ENCODE results near the gene HTR4. TPM values are rescaled to one million over a fixed set of nuclear protein-coding genes. Genes with fewer than 3 reads are reported as not detected.

Gene HTR4
- total and polyA plus RNA-seq, 5 donors, result 1.3 to 9.1 (median 8.2) TPM

DNA sequence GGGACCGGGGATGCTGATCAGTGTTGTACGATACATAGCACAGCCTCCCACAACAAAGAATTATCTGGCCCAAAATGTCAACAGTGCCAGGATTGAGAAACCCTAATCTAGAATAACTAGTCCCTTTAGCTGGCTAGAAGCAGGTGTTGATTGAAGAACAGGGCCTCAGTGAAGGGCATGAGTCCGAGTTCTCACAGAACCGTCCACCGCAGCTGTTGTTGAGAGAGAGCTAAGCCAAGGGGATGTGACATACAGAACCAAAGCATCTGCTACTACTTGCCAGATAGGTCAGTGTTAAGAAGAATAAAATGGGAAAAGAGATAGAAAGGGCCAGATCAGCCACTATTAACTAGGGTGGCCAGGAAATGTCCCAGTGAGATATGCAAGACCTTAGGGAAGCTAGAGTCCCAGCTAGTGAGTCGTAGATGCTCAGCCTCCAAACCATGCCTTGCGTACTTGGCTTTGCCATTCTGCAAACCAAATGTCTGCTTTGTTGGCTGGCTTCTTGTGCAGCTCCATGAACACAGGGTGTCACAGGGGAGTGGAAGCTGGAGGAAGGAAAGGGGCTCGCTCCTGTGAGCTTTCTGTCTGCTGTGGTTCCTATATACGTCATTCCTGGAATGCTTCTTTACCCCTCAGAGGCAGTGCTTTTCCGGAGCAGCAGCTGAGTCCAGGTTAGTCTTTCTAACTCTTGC is 201.7 kb downstream of the HTR4 start:
- Histone ChIP-seq H3K27me3 (ENCODE audit: control insufficient read depth, insufficient read depth) (no peaks in the 10 kb centered on the region), H3K9me3 (ENCODE audit: control insufficient read depth, low read length) (no peaks in the 10 kb centered on the region), H3K4me1 (ENCODE audit: control insufficient read depth, insufficient read depth, low read length) (no peaks in the 10 kb centered on the region), H3K27ac (ENCODE audit: low read length) (peak overlapping the region; percentile 94), H3K4me3 (ENCODE audit: low read length) (no peak overlapping the region)
- ATAC-seq (peak; percentile 79 to 87), DNase-seq (peak; percentile 59 to 76 (median 71))
- intact Hi-C loops (cut with DNase I), result loop anchor here in 1 of 4 donors (5.0 kb wide), 1 partner anchor 200 kb away; the partner anchor contains the start of gene HTR4
- 43% methylated on average over 10 of the region's 10 CpGs for WGBS

DNA sequence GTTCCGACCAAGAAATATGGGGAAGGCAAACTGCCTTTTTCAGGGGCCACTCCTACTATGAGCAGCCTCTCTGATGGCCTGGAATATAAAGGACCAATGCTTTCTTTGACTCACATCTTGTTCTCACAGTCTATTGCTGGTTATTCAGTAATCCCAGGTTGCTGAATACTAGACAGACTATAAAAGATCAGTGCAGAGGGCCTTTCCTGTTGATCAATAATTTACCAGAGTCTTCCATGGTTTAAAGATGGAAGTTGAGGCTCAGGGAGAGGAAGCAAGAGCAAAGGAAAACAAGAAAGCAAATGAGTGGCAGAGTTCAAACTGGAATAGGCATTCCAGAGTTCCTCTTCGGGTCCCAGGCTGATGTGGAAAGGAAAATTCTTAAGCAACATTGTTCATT is 207.7 kb downstream of the HTR4 start:
- H3K4me3 ChIP-seq (ENCODE audit: low read length), result no peak overlapping the region
- ATAC-seq, result no peak
- H3K27ac ChIP-seq (ENCODE audit: low read length), result no peak overlapping the region
- H3K4me1 ChIP-seq (ENCODE audit: control insufficient read depth, insufficient read depth, low read length), result peaks cover 2% of the 10 kb centered on the region
- no peaks in the 10 kb centered on the region for H3K9me3 ChIP-seq (ENCODE audit: control insufficient read depth, low read length)
- H3K27me3 ChIP-seq (ENCODE audit: control insufficient read depth, insufficient read depth), result no peaks in the 10 kb centered on the region
- no peak for DNase-seq
- intact Hi-C loops (cut with DNase I), result loop anchor here in 1 of 4 donors (10.0 kb wide), 1 partner anchor 588 kb away; no protein-coding TSS in a partner anchor
- 62% methylated on average over 2 of the region's 2 CpGs for WGBS

DNA sequence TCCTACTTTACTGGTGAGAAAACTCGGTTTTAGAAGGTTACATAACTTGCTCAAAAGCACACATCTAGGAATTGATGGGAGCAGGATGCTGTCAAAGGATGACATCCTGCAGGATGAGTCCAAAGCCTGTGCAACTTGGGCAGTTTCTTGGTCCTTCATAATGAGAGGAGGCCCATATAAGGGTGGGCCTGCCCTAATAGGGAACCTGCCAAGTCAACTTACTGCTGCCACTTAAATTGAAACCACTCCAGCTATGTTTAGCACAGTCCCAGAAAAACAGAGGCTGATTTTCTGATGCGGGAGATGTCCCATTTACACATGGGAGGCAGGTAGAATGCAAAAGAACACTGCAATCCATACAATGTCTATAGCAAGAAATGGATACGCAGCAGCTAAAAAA is 208.7 kb downstream of the HTR4 start:
- Histone ChIP-seq H3K4me3 (ENCODE audit: low read length) (no peak overlapping the region), H3K27ac (ENCODE audit: low read length) (no peak overlapping the region), H3K4me1 (ENCODE audit: control insufficient read depth, insufficient read depth, low read length) (peaks cover 2% of the 10 kb centered on the region), H3K9me3 (ENCODE audit: control insufficient read depth, low read length) (no peaks in the 10 kb centered on the region), H3K27me3 (ENCODE audit: control insufficient read depth, insufficient read depth) (no peaks in the 10 kb centered on the region)
- ATAC-seq, result peak in 1 of 2 donors; percentile 32
- DNase-seq, result no peak
- intact Hi-C loops (cut with DNase I), result loop anchor here in 2 of 4 donors (2.0 to 10.0 kb wide), 3 partner anchors 283 to 589 kb away; no protein-coding TSS in a partner anchor
- WGBS, result 68% methylated on average over 3 of the region's 3 CpGs

DNA sequence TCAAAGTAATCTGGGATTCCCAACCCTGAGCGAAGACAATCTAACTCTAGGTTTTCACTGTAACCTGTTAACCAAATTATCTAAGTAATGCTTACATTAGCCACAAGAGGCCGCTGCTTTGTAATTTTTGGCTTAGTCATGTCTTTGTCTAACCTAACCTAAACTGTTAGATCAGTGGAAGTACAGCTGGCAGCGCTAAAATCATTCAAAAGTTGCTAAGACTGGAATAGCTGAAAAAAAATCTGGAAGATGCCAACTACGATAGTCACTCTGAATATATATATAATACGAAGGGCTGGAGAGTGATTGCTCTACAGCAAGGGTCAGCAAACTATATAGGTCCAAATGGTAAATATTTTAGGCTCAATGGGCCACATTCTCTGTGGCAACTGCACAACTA is 210.3 kb downstream of the HTR4 start:
- DNase-seq, result no peak
- WGBS, result 16% methylated on average over 5 of the region's 5 CpGs
- no peaks in the 10 kb centered on the region for H3K27me3 ChIP-seq (ENCODE audit: control insufficient read depth, insufficient read depth)
- intact Hi-C loops (cut with DNase I), result loop anchor here (2.0 to 10.0 kb wide), 5 partner anchors 283 to 591 kb away; no protein-coding TSS in a partner anchor
- no peak overlapping the region for H3K4me3 ChIP-seq (ENCODE audit: low read length)
- ATAC-seq, result peak; percentile 77 to 84
- peaks cover 2% of the 10 kb centered on the region for H3K4me1 ChIP-seq (ENCODE audit: control insufficient read depth, insufficient read depth, low read length)
- no peaks in the 10 kb centered on the region for H3K9me3 ChIP-seq (ENCODE audit: control insufficient read depth, low read length)
- H3K27ac ChIP-seq (ENCODE audit: low read length), result no peak overlapping the region

DNA sequence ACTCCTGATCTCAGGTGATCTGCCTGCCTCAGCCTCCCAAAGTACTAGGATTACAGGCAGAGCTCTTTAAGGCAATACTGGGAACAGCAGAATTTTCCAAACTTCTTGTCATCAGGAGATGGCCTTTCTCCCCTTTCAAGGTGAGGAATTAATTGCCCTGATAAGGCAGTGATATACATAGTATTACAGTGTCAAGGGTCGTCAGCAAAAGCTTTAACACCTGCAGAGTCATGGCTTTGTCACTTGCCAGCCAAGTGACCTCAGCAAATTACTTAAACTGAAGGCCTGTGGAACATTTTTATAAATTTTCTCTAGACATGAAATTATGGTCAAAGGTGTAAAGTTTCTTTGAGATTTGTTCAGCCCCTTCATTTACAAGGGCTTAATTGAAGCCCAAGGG is 211.1 kb downstream of the HTR4 start:
- WGBS, result 47% methylated on average over 1 of the region's 1 CpG
- H3K27ac ChIP-seq (ENCODE audit: low read length), result no peak overlapping the region
- H3K4me1 ChIP-seq (ENCODE audit: control insufficient read depth, insufficient read depth, low read length), result peaks cover 2% of the 10 kb centered on the region
- no peaks in the 10 kb centered on the region for H3K9me3 ChIP-seq (ENCODE audit: control insufficient read depth, low read length)
- ATAC-seq (no peak), DNase-seq (no peak)
- intact Hi-C loops (cut with DNase I), result loop anchor here in 3 of 4 donors (5.0 to 10.0 kb wide), 3 partner anchors 284 to 592 kb away; no protein-coding TSS in a partner anchor
- H3K27me3 ChIP-seq (ENCODE audit: control insufficient read depth, insufficient read depth), result no peaks in the 10 kb centered on the region
- H3K4me3 ChIP-seq (ENCODE audit: low read length), result no peak overlapping the region

DNA sequence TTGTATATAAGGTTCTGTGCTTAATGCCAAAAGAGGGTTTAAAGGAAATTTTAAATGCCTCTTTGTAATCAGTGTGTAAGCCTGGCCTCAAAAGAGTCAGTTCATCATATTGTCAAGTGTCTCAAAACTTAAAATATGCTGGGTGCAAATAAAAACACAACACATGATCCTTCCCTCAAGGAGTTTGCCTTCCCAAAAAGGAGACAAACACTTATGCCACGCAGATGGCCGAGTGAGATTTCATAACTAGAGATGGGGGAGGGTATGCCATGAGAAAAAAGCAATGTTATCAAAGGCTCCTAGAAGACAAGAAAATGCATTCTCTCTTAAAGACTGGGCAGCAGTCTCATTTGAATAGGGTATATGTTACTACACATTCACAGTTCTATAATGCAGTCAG is 215.4 kb downstream of the HTR4 start:
- Histone ChIP-seq H3K9me3 (ENCODE audit: control insufficient read depth, low read length) (no peaks in the 10 kb centered on the region), H3K4me3 (ENCODE audit: low read length) (no peak overlapping the region), H3K27ac (ENCODE audit: low read length) (no peak overlapping the region), H3K27me3 (ENCODE audit: control insufficient read depth, insufficient read depth) (no peaks in the 10 kb centered on the region), H3K4me1 (ENCODE audit: control insufficient read depth, insufficient read depth, low read length) (no peaks in the 10 kb centered on the region)
- DNase-seq (no peak), ATAC-seq (no peak)
- intact Hi-C loops (cut with DNase I), result no loop called here
- WGBS, result 62% methylated on average over 2 of the region's 2 CpGs

DNA sequence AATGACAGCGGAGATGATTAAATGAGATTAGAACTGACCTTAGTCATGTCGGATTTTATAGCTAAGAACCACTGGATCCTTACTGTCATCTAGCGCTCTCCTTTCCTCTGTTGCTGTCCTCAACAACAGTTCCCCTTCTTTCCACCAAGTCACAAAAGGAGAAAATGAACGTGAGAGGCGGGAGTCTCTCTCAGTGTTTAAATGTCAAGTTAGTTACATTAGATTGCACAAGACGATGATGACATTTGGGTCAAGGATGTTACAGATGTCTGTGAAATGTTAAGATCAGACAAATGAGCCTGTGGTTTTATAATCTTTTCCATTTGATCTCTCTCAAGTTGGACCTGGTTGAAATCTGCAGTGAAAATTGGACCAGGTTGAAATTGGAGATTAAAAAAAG is 217.1 kb downstream of the HTR4 start:
- Histone ChIP-seq H3K4me3 (ENCODE audit: low read length) (no peak overlapping the region), H3K27me3 (ENCODE audit: control insufficient read depth, insufficient read depth) (no peaks in the 10 kb centered on the region), H3K4me1 (ENCODE audit: control insufficient read depth, insufficient read depth, low read length) (no peaks in the 10 kb centered on the region), H3K27ac (ENCODE audit: low read length) (no peak overlapping the region), H3K9me3 (ENCODE audit: control insufficient read depth, low read length) (no peaks in the 10 kb centered on the region)
- WGBS, result 85% methylated on average over 6 of the region's 6 CpGs
- ATAC-seq (no peak), DNase-seq (no peak)
- intact Hi-C loops (cut with DNase I), result no loop called here

DNA sequence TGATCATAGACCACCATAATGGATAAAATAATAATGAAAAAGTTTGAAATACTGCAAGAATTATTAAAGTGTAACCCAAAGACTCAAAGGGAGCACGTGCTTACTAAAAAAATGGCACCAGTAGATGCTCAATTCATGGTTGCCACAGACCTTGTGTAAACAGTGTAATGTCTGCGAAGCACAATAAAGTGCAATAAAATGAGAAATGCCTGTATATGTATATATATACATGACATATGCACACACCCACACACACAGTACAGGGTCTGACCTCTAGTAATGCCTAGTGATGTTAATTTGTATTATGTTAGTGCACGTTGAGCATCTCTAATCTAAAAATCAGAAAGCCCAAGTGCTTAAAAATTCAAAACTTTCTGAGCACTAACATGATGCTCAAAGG is 218.3 kb downstream of the HTR4 start:
- H3K9me3 ChIP-seq (ENCODE audit: control insufficient read depth, low read length), result no peaks in the 10 kb centered on the region
- H3K4me3 ChIP-seq (ENCODE audit: low read length), result no peak overlapping the region
- no peaks in the 10 kb centered on the region for H3K4me1 ChIP-seq (ENCODE audit: control insufficient read depth, insufficient read depth, low read length)
- no peak for ATAC-seq
- H3K27me3 ChIP-seq (ENCODE audit: control insufficient read depth, insufficient read depth), result no peaks in the 10 kb centered on the region
- 95% methylated on average over 3 of the region's 3 CpGs for WGBS
- H3K27ac ChIP-seq (ENCODE audit: low read length), result no peak overlapping the region
- intact Hi-C loops (cut with DNase I), result no loop called here
- no peak for DNase-seq

DNA sequence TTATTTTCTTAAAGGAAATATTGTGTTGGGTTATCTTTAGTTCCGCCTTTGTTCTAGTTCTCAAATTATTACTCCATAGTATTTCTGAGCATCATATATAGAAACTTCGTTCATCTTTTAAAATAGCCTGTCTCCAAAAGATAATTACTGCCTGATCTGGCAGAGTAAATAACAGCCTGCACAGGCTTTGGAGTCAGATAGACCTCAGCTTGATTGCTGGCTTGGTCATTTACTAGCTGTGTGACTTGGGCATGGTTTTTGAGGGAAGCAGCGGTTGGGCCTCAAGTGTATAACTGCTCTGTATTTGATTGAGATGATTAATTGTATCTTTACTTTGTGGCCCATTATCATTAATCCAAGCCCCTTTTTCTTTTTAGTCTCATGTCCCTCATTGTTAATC is 220.5 kb downstream of the HTR4 start:
- 93% methylated on average over 3 of the region's 3 CpGs for WGBS

More for the DNA sequence above, 220.5 kb downstream of the HTR4 start:
- H3K9me3 ChIP-seq (ENCODE audit: control insufficient read depth, low read length), result no peaks in the 10 kb centered on the region
- DNase-seq (no peak), ATAC-seq (no peak)
- no peak overlapping the region for H3K4me3 ChIP-seq (ENCODE audit: low read length)
- H3K4me1 ChIP-seq (ENCODE audit: control insufficient read depth, insufficient read depth, low read length), result no peaks in the 10 kb centered on the region
- H3K27ac ChIP-seq (ENCODE audit: low read length), result no peak overlapping the region
- H3K27me3 ChIP-seq (ENCODE audit: control insufficient read depth, insufficient read depth), result no peaks in the 10 kb centered on the region
- intact Hi-C loops (cut with DNase I), result no loop called here
